Retinal pigment epithelial cell (primary cell): Measurements from ENCODE around the gene CASZ1.

Source experiments
- DNase-seq: peaks from one replicate; pipeline ENCODE4 v3.0.0-alpha.2; 2010; ENCODE audit warnings: low read depth
- H3K4me3 ChIP-seq: 2 replicates; pipeline ENCODE4 v1.5.1; 2011; ENCODE audit warnings: mild to moderate bottlenecking, low read length, control low read depth, moderate library complexity
- TF ChIP-seq, protein P1 (sequence below): conservative IDR thresholded peaks from 2 replicates; pipeline ENCODE4 v1.5.1; 2011; ENCODE audit warnings: low read depth, low read length, control low read depth, inconsistent platforms

The CASZ1 gene

DNA sequence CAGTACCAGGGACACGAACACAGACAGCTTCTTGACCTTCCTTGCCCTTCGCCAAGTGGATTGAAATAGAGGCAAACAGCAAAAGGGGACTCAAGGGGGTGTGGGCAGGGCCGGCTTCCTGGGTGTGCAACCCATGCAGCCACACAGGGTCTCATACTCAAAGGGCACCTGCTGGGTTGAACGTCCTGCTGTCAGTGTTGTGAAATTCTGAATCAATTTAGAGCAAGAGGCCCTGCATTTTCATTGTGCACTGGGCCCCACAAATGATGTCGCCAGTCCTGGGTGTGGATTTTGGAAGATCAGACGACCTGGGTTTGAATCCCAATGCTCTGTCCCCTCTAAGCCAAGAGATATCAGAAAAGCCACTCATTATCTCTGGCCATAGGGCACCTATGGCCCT lies 51.1 kb downstream of the CASZ1 start:
- H3K4me3 ChIP-seq: no peak overlapping the region
- TF ChIP-seq, protein P1, sequence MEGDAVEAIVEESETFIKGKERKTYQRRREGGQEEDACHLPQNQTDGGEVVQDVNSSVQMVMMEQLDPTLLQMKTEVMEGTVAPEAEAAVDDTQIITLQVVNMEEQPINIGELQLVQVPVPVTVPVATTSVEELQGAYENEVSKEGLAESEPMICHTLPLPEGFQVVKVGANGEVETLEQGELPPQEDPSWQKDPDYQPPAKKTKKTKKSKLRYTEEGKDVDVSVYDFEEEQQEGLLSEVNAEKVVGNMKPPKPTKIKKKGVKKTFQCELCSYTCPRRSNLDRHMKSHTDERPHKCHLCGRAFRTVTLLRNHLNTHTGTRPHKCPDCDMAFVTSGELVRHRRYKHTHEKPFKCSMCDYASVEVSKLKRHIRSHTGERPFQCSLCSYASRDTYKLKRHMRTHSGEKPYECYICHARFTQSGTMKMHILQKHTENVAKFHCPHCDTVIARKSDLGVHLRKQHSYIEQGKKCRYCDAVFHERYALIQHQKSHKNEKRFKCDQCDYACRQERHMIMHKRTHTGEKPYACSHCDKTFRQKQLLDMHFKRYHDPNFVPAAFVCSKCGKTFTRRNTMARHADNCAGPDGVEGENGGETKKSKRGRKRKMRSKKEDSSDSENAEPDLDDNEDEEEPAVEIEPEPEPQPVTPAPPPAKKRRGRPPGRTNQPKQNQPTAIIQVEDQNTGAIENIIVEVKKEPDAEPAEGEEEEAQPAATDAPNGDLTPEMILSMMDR: no peak
- no peak for DNase-seq

GRCh38 chr1:10744654-10745238 lies 51.7 kb downstream of the CASZ1 start:
- no peak for DNase-seq
- TF ChIP-seq, protein P1: no peak
- H3K4me3 ChIP-seq: no peak overlapping the region

DNA sequence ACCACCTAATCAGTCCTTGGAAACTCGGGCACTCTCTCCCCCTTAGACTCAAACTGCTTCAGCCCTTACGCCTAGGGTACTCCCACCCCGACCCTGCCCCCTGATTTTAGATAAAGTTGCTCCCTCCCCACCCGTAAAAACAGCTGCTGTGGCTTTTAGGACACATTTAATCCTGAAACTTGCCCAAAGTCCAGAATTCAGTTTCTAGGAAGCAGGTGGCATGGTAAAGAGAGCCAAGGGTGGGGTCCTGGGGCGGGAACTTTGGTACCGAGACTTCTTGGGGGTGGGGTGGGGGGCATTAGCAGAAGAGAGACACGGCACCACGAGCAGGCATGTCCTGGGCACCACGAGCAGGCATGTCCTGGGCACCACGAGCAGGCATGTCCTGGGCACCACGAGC lies 52.4 kb downstream of the CASZ1 start:
- TF ChIP-seq, protein P1: no peak
- H3K4me3 ChIP-seq: no peak overlapping the region
- DNase-seq: no peak

DNA sequence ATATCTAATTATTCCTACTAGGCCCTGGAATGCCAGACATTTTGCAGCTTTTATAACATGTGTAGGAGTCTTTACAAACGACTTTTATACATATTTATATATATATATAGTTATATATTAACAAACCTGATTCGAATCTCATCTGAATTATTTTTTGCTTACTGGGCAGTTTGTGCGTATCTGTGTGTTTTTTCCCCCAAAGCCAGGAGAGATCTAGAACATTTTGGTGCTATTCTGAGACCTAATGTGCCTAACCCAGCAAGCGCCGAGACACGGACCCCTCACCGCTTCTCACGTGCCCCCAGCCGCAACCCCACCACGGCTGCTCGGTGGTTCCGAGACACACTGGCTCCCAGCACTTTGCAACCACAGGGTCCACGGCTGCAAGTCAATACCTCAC lies 54.8 kb downstream of the CASZ1 start:
- TF ChIP-seq, protein P1: no peak
- H3K4me3 ChIP-seq: no peak overlapping the region
- DNase-seq: no peak

GRCh38 chr1:10740123-10740522 lies 56.3 kb downstream of the CASZ1 start:
- TF ChIP-seq, protein P1: no peak
- no peak for DNase-seq
- H3K4me3 ChIP-seq: no peak overlapping the region

GRCh38 chr1:10739589-10739988 lies 56.9 kb downstream of the CASZ1 start:
- TF ChIP-seq, protein P1: no peak
- DNase-seq: no peak
- no peak overlapping the region for H3K4me3 ChIP-seq
